PC-3 (cell line): ENCODE measurements around the gene CCDC87. TPM values are rescaled to one million over a fixed set of nuclear protein-coding genes. Genes with fewer than 3 reads are reported as not detected.
"Not testable (repeated sequence)": the region's sequence is repeated elsewhere in the genome, so short reads cannot be mapped to it uniquely, and the experiment has no call there.

Experiments
- ATAC-seq: fragments of 200-7000 bp; cut with Tn5 transposase; 2 replicates; pipeline ENCODE4 v1.9.1; 2020; ENCODE audit warnings: mild to moderate bottlenecking, moderate library complexity
- BruUV-seq: library from RNA; stranded (reverse); fragments of 400-500 nt; replicated peaks from 2 replicates; lab custom pipeline; 2021; lab: Mats Ljungman, UMichigan
- CTCF ChIA-PET: fragments of 300-600 bp; sonication (Branson Sonifier 250); formaldehyde crosslinking; loops from one replicate; lab custom pipeline; 2022; ENCODE audit warnings: antibody characterized with exemption; lab: Charles Lee
- POLR2A ChIA-PET: fragments of 300-600 bp; sonication (Branson Sonifier 250); formaldehyde crosslinking; loops from one replicate; lab custom pipeline; 2022; ENCODE audit warnings: antibody characterized with exemption; ENCODE audit not compliant: unreplicated experiment; lab: Charles Lee
- DNase-seq: peaks from one replicate; pipeline ENCODE4 v3.0.0-alpha.2; 2015
- H2AFZ ChIP-seq: fragments of 300-600 bp; sonication (generic); 2 replicates; pipeline ENCODE4 v1.6.0; 2016; ENCODE audit warnings: antibody characterized with exemption, low read length
- H3F3A ChIP-seq: fragments of 300-600 bp; sonication (generic); one replicate; pipeline ENCODE4 v1.6.0; 2017; ENCODE audit warnings: antibody characterized with exemption, low read length, control low read depth, mild to moderate bottlenecking; ENCODE audit not compliant: unreplicated experiment
- H3K27ac ChIP-seq: fragments of 300-600 bp; sonication (generic); 2 replicates; pipeline ENCODE4 v1.5.1; 2016; ENCODE audit warnings: mild to moderate bottlenecking, low read length
- H3K27me3 ChIP-seq: fragments of 300-600 bp; sonication (generic); 2 replicates; pipeline ENCODE4 v1.6.1; 2016; ENCODE audit warnings: low read length, mixed read lengths
- H3K36me3 ChIP-seq: fragments of 300-600 bp; sonication (generic); 2 replicates; pipeline ENCODE4 v1.6.1; 2016; ENCODE audit warnings: low read depth, mixed run types, low read length, mixed read lengths
- H3K4me1 ChIP-seq: fragments of 300-600 bp; sonication (generic); 2 replicates; pipeline ENCODE4 v1.5.1; 2016; ENCODE audit warnings: low read length; ENCODE audit not compliant: insufficient read depth
- H3K4me2 ChIP-seq: fragments of 300-600 bp; sonication (generic); 2 replicates; pipeline ENCODE4 v1.6.0; 2016; ENCODE audit warnings: low read length
- H3K4me3 ChIP-seq: fragments of 300-600 bp; sonication (generic); 2 replicates; pipeline ENCODE4 v1.5.1; 2016; ENCODE audit warnings: mild to moderate bottlenecking, low read length, mixed read lengths
- H3K79me2 ChIP-seq: fragments of 300-600 bp; sonication (generic); 2 replicates; pipeline ENCODE4 v1.6.1; 2017; ENCODE audit warnings: low read length, mixed read lengths
- H3K9ac ChIP-seq: fragments of 300-600 bp; sonication (generic); 2 replicates; pipeline ENCODE4 v1.6.0; 2016; ENCODE audit warnings: mild to moderate bottlenecking, low read length
- H3K9me2 ChIP-seq: fragments of 300-600 bp; sonication (generic); replicated peaks from 2 replicates; pipeline ENCODE4 v1.6.1; 2016; ENCODE audit warnings: mixed run types, low read length, mixed read lengths
- H3K9me3 ChIP-seq: fragments of 300-600 bp; sonication (generic); 2 replicates; pipeline ENCODE4 v1.6.1; 2016; ENCODE audit warnings: low read length, mixed read lengths
- H4K20me1 ChIP-seq: fragments of 300-600 bp; sonication (generic); 2 replicates; pipeline ENCODE4 v1.6.1; 2016; ENCODE audit warnings: low read length, mixed read lengths
- CTCF ChIP-seq: fragments of 300-600 bp; sonication (generic); conservative IDR thresholded peaks from 2 replicates; pipeline ENCODE4 v1.5.1; 2017; ENCODE audit warnings: antibody characterized with exemption, low read depth, mild to moderate bottlenecking, low read length
- EZH2 ChIP-seq: fragments of 300-600 bp; sonication (generic); IDR thresholded peaks from one replicate; pipeline ENCODE4 v1.6.1; 2017; ENCODE audit warnings: antibody characterized with exemption, mild to moderate bottlenecking, low read length; ENCODE audit not compliant: unreplicated experiment
- EZH2phosphoT487 ChIP-seq: fragments of 300-600 bp; sonication (generic); IDR thresholded peaks from 2 replicates; pipeline ENCODE4 v1.6.1; 2018; ENCODE audit warnings: mild to moderate bottlenecking, antibody characterized with exemption, low read length, borderline replicate concordance
- intact Hi-C: fragments of 100-400 bp; cut with micrococcal nuclease; formaldehyde crosslinking; loops from 2 replicates; pipeline ENCODE4 v1.9.0; 2023
- total RNA-seq: library from RNA; depleted of rRNA; stranded (reverse); fragments of >200 nt; gene quantifications from 2 replicates; pipeline ENCODE4 v1.2.3, GENCODE V29; 2014

CCDC87 gene
- total RNA-seq, 1 experiment from 2014 or later: 0.69 TPM

GRCh38 chr11:66586136-66586535 lies 6.7 kb downstream of the CCDC87 start:
- TF ChIP-seq EZH2 (no peak), CTCF (no peak), EZH2phosphoT487 (no peak)
- no peaks in the 10 kb centered on the region for H4K20me1 ChIP-seq
- H2AFZ ChIP-seq: no peak overlapping the region
- DNase-seq (no peak), ATAC-seq (no peak)
- intact Hi-C loops: no loop called here
- no TSS peak for BruUV-seq
- ChIA-PET POLR2A (no interaction called here), CTCF (no interaction called here)
- H3K4me2 ChIP-seq: no peak overlapping the region
- peaks cover 7% of the 10 kb centered on the region; the same call in 1 of the 2 replicates for H3K9me3 ChIP-seq
- no peak overlapping the region for H3K9ac ChIP-seq
- H3K4me1 ChIP-seq: no peaks in the 10 kb centered on the region
- H3K4me3 ChIP-seq: no peak overlapping the region
- no peak overlapping the region for H3K27ac ChIP-seq
- H3F3A ChIP-seq: no peaks in the 10 kb centered on the region
- H3K27me3 ChIP-seq: no peaks in the 10 kb centered on the region
- no peaks in the 10 kb centered on the region for H3K36me3 ChIP-seq
- H3K9me2 ChIP-seq: no peaks in the 10 kb centered on the region
- no peaks in the 10 kb centered on the region for H3K79me2 ChIP-seq

- H3K79me2 ChIP-seq, H3K36me3 ChIP-seq, CTCF ChIA-PET, H3F3A ChIP-seq, H3K4me1 ChIP-seq, H3K27ac ChIP-seq, DNase-seq, H2AFZ ChIP-seq, intact Hi-C loops, BruUV-seq, H3K4me3 ChIP-seq, H3K27me3 ChIP-seq, H3K4me2 ChIP-seq, ATAC-seq, H3K9me3 ChIP-seq, H3K9ac ChIP-seq, H3K9me2 ChIP-seq, POLR2A ChIA-PET, H4K20me1 ChIP-seq: not testable (repeated sequence)
Measured at GRCh38 chr11:66585447-66585846, 7.4 kb downstream of the CCDC87 start.

- H3F3A ChIP-seq, CTCF ChIA-PET, H3K9ac ChIP-seq, H3K9me3 ChIP-seq, H3K4me2 ChIP-seq, BruUV-seq, H2AFZ ChIP-seq, ATAC-seq, H3K4me1 ChIP-seq, H3K79me2 ChIP-seq, intact Hi-C loops, H4K20me1 ChIP-seq, H3K27ac ChIP-seq, H3K36me3 ChIP-seq, H3K27me3 ChIP-seq, DNase-seq, H3K4me3 ChIP-seq, POLR2A ChIA-PET, H3K9me2 ChIP-seq: not testable (repeated sequence)
Measured at GRCh38 chr11:66582565-66583147, 10.2 kb downstream of the CCDC87 start.

GRCh38 chr11:66581261-66581660 lies 11.6 kb downstream of the CCDC87 start:
- no peaks in the 10 kb centered on the region for H4K20me1 ChIP-seq
- no peak overlapping the region for H2AFZ ChIP-seq
- H3K4me2 ChIP-seq: no peak overlapping the region
- no peaks in the 10 kb centered on the region for H3K9me2 ChIP-seq
- no peaks in the 10 kb centered on the region for H3K4me1 ChIP-seq
- no peaks in the 10 kb centered on the region for H3F3A ChIP-seq
- no peak for ATAC-seq
- H3K27me3 ChIP-seq: no peaks in the 10 kb centered on the region
- H3K9me3 ChIP-seq: peaks cover 7% of the 10 kb centered on the region; the same call in 1 of the 2 replicates
- no TSS peak for BruUV-seq
- intact Hi-C loops: no loop called here
- no peaks in the 10 kb centered on the region for H3K36me3 ChIP-seq
- no peak overlapping the region for H3K4me3 ChIP-seq
- TF ChIP-seq CTCF: no peak
- no peak for TF ChIP-seq EZH2
- TF ChIP-seq EZH2phosphoT487: no peak
- CTCF ChIA-PET: no interaction called here
- no peaks in the 10 kb centered on the region for H3K79me2 ChIP-seq
- no peak overlapping the region for H3K27ac ChIP-seq
- no peak overlapping the region for H3K9ac ChIP-seq
- no peak for DNase-seq
- POLR2A ChIA-PET: no interaction called here
